Activated T-cell treated with anti-CD3 and anti-CD28 coated beads for 48 hours (primary cell): ENCODE results near the gene FTH1.
A peak's percentile ranks its signal among the peaks of the same experiment; 100 is the strongest.
"Not testable (repeated sequence)": the region's sequence is repeated elsewhere in the genome, so short reads cannot be mapped to it uniquely, and the experiment has no call there.

ENCODE experiments used
- DNase-seq: peaks from one replicate; pipeline ENCODE4 v3.0.0-alpha.2; 2020; ENCODE audit warnings: low read depth

The FTH1 gene

GRCh38 chr11:61967116-61967923 is at the start of gene FTH1:
Gene FTH1, minus strand, starts transcription at chr11:61967634. Its CDS starts 209 bp downstream, at chr11:61967425.
- peak; percentile 87 for DNase-seq

GRCh38 chr11:62015615-62016014 is 48.2 kb upstream of the FTH1 start:
- DNase-seq, result no peak

- DNase-seq, result no peak
Observed at GRCh38 chr11:62013537-62014476, 46.4 kb upstream of the FTH1 start.

- DNase-seq, result no peak
Observed at GRCh38 chr11:62012832-62013461, 45.5 kb upstream of the FTH1 start.

- DNase-seq, result no peak
Observed at GRCh38 chr11:62012451-62012831, 45.0 kb upstream of the FTH1 start.

- no peak for DNase-seq
Observed at GRCh38 chr11:62011881-62012280, 44.4 kb upstream of the FTH1 start.

GRCh38 chr11:62010935-62011528 is 43.6 kb upstream of the FTH1 start:
- DNase-seq, result no peak

GRCh38 chr11:62008193-62008592 is 40.8 kb upstream of the FTH1 start:
- no peak for DNase-seq

- no peak for DNase-seq
Observed at GRCh38 chr11:62004473-62004872, 37.0 kb upstream of the FTH1 start.

GRCh38 chr11:62002283-62002682 is 34.8 kb upstream of the FTH1 start:
- not testable (repeated sequence) for DNase-seq

- no peak for DNase-seq
Observed at GRCh38 chr11:62001450-62002191, 34.2 kb upstream of the FTH1 start.

GRCh38 chr11:62000539-62001446 is 33.4 kb upstream of the FTH1 start:
- DNase-seq, result no peak

GRCh38 chr11:61999141-61999975 is 31.9 kb upstream of the FTH1 start:
- DNase-seq, result no peak

- no peak for DNase-seq
Observed at GRCh38 chr11:61996933-61997332, 29.5 kb upstream of the FTH1 start.

- DNase-seq, result no peak
Observed at GRCh38 chr11:61994981-61995380, 27.5 kb upstream of the FTH1 start.

GRCh38 chr11:61985869-61986268 is 18.4 kb upstream of the FTH1 start:
- no peak for DNase-seq

- DNase-seq, result no peak
Observed at GRCh38 chr11:61983419-61983818, 16.0 kb upstream of the FTH1 start.

GRCh38 chr11:61980783-61981541 is 13.5 kb upstream of the FTH1 start:
- no peak for DNase-seq
